Caco-2 (cell line): Measurements from ENCODE around the gene MRPL49. TPM values are rescaled to one million over a fixed set of nuclear protein-coding genes. Genes with fewer than 3 reads are reported as not detected.

Experiments
- BruUV-seq: library from RNA; stranded (reverse); fragments of 400-500 nt; replicated peaks from 2 replicates; lab custom pipeline; 2021; lab: Mats Ljungman, UMichigan
- CTCF ChIA-PET: fragments of 300-600 bp; sonication (Branson Sonifier 250); formaldehyde crosslinking; loops from one replicate; lab custom pipeline; 2022; ENCODE audit warnings: antibody characterized with exemption; lab: Charles Lee
- POLR2A ChIA-PET: fragments of 300-600 bp; sonication (Branson Sonifier 250); formaldehyde crosslinking; loops from one replicate; lab custom pipeline; 2022; ENCODE audit warnings: antibody characterized with exemption; lab: Charles Lee
- DNase-seq, 2 experiments: peaks; one replicate each; pipeline versions ENCODE4 v3.0.0 to v3.0.0-alpha.2; 2020 to 2022
- H3K27me3 ChIP-seq: replicated peaks from 2 replicates; pipeline ENCODE4 v1.6.0; 2011; ENCODE audit warnings: low read length; ENCODE audit not compliant: control insufficient read depth, insufficient read depth
- H3K36me3 ChIP-seq: 2 replicates; pipeline ENCODE4 v1.5.1; 2011; ENCODE audit warnings: low read length; ENCODE audit not compliant: control insufficient read depth, insufficient read depth
- H3K4me1 ChIP-seq: fragments of 250-450 bp; sonication (Bioruptor Pico); 2 replicates; pipeline ENCODE4 v1.5.1; 2020; ENCODE audit warnings: mild to moderate bottlenecking
- H3K4me3 ChIP-seq: 2 replicates; pipeline ENCODE4 v1.5.1; 2011; ENCODE audit warnings: low read depth, mild to moderate bottlenecking, control low read depth, low read length
- H3K9me3 ChIP-seq: fragments of 250-450 bp; sonication (Bioruptor Pico); 2 replicates; pipeline ENCODE4 v1.5.1; 2020; ENCODE audit warnings: mild to moderate bottlenecking, moderate library complexity
- H3K27ac Mint-ChIP-seq: one replicate; pipeline ENCODE4 v1.8.0; 2022; ENCODE audit warnings: mixed read lengths; ENCODE audit not compliant: unreplicated experiment
- H3K27me3 Mint-ChIP-seq: one replicate; pipeline ENCODE4 v1.8.0; 2022; ENCODE audit warnings: mixed read lengths; ENCODE audit not compliant: insufficient read depth, unreplicated experiment
- H3K36me3 Mint-ChIP-seq: one replicate; pipeline ENCODE4 v1.8.0; 2022; ENCODE audit warnings: mild to moderate bottlenecking, mixed read lengths; ENCODE audit not compliant: insufficient read depth, unreplicated experiment
- H3K4me1 Mint-ChIP-seq: one replicate; pipeline ENCODE4 v1.8.0; 2022; ENCODE audit warnings: low read depth, mixed read lengths; ENCODE audit not compliant: unreplicated experiment
- H3K4me3 Mint-ChIP-seq: one replicate; pipeline ENCODE4 v1.8.0; 2022; ENCODE audit warnings: mild to moderate bottlenecking, moderate library complexity, mixed read lengths; ENCODE audit not compliant: unreplicated experiment
- H3K9me3 Mint-ChIP-seq: one replicate; pipeline ENCODE4 v1.8.0; 2022; ENCODE audit warnings: mixed read lengths; ENCODE audit not compliant: unreplicated experiment
- intact Hi-C: fragments of 100-400 bp; cut with micrococcal nuclease; formaldehyde crosslinking; loops from one replicate; pipeline ENCODE4 v1.10.0; 2022; ENCODE audit not compliant: unreplicated experiment
- total RNA-seq: library from RNA; stranded (reverse); gene quantifications from 2 replicates; pipeline ENCODE4 v1.2.3, GENCODE V29; 2022
- TF ChIP-seq, protein P1 (sequence below), 2 experiments: fragments of 200-600 bp in 1 of 2; IDR thresholded peaks; 1 replicate in 1 of 2; 2 replicates in 1 of 2; pipeline versions ENCODE4 v1.5.1 to v1.8.0; 2011 to 2022; ENCODE audit warnings: antibody characterized with exemption in 1 of 2, control low read depth in 1 of 2, inconsistent platforms in 1 of 2, low read depth in 1 of 2, low read length in 1 of 2, mild to moderate bottlenecking in 1 of 2, moderate library complexity in 1 of 2; ENCODE audit not compliant: insufficient read depth in 1 of 2, severe bottlenecking in 1 of 2, unreplicated experiment in 1 of 2

Gene MRPL49
- total RNA-seq, 1 experiment from 2014 or later = 95.1 TPM

DNA sequence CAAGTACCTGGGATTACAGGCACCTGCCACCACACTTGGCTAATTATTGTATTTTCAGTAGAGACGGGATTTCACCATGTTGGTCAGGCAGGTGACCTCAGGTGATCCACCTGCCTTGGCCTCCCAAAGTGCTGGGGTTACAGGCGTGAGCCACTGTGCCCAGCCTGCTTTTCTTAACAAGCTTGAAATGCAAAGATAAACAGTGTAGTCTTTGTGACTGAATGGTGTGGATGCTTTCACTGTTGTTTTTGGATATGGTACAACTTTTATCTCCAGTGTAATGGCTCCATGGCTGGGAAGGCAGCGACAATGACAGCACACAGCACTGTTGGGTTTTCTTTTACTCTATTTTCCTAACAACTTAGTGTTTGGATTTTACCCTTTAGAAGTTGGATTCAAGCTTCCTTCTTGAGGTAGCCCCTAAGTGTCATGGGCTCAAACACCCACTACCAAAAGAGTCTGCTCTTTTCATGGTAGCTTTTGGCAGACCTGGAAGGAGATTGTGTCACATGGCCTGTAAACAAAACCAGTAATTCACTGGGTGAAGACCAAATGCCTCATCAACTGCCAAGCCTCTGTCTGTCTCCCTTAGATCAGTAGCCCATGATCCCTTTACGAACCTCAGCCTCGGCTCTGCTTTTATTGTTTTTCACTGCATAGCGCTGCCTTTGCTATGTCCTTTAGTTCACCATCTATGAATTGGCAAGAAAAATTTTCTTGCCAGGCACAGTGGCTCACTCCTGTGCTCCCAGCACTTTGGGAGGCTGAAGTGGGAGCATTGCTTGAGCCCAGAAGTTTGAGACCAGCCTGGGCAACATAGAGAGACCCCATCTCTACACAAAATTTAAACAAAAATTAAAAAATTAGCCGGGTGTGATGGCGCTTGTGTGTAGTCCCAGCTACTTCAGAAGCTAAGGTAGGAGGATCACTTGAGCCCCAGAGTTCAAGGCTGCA lies 19.7 kb upstream of the MRPL49 start:
- peaks cover 6% of the 10 kb centered on the region for H3K4me1 Mint-ChIP-seq
- Histone ChIP-seq H3K36me3 (peaks cover 2% of the 10 kb centered on the region; the same call in 1 of the 2 replicates), H3K4me1 (0 out of 2 replicates have a peak, but pooled peaks cover under 1% of the 10 kb centered on the region), H3K9me3 (no peaks in the 10 kb centered on the region), H3K27me3 (no peaks in the 10 kb centered on the region), H3K4me3 (no peak overlapping the region)
- DNase-seq = no peak
- H3K36me3 Mint-ChIP-seq = peaks cover 37% of the 10 kb centered on the region
- TF ChIP-seq, protein P1, sequence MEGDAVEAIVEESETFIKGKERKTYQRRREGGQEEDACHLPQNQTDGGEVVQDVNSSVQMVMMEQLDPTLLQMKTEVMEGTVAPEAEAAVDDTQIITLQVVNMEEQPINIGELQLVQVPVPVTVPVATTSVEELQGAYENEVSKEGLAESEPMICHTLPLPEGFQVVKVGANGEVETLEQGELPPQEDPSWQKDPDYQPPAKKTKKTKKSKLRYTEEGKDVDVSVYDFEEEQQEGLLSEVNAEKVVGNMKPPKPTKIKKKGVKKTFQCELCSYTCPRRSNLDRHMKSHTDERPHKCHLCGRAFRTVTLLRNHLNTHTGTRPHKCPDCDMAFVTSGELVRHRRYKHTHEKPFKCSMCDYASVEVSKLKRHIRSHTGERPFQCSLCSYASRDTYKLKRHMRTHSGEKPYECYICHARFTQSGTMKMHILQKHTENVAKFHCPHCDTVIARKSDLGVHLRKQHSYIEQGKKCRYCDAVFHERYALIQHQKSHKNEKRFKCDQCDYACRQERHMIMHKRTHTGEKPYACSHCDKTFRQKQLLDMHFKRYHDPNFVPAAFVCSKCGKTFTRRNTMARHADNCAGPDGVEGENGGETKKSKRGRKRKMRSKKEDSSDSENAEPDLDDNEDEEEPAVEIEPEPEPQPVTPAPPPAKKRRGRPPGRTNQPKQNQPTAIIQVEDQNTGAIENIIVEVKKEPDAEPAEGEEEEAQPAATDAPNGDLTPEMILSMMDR (IDR thresholded peaks at IDR 0.05; ENCODE audit: insufficient read depth in 1 of 2, low read depth in 1 of 2, low read length in 1 of 2, severe bottlenecking in 1 of 2, unreplicated experiment in 1 of 2) = no peak
- CTCF ChIA-PET = interaction anchor here (1.2 kb wide), 1 partner anchor 9 kb away, joined by 5 read pairs; the partner anchor contains the start of gene TM7SF2
- H3K27ac Mint-ChIP-seq = no peak overlapping the region
- POLR2A ChIA-PET = interaction anchor here (1.1 kb wide), 1 partner anchor 15 kb away, joined by 9 read pairs; the partner anchor contains the start of gene ZNHIT2
- BruUV-seq = no TSS peak
- intact Hi-C loops = no loop called here
- H3K4me3 Mint-ChIP-seq = no peak overlapping the region
- no peaks in the 10 kb centered on the region for H3K9me3 Mint-ChIP-seq
- H3K27me3 Mint-ChIP-seq = no peaks in the 10 kb centered on the region

DNA sequence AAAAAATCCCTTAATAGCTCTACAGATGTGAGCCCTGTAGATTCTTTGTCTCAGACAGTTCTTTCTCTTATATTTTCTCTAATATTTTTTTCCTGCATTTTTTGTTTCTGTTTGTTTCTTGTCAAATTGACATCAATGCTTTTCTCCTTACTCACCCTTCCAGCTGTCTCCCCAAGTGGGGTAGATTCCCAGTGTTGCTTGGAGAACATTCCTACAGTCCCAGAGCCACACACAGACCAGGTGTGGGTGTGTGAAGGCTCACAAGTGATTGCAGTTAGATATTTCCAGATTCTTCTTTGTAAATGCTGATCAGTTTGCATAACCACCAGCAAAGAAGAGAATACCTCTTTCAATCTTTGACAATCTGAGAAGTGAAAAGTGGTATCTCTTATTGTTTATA lies 18.6 kb upstream of the MRPL49 start:
- H3K9me3 Mint-ChIP-seq = no peaks in the 10 kb centered on the region
- intact Hi-C loops = no loop called here
- H3K4me3 Mint-ChIP-seq = no peak overlapping the region
- peaks cover 6% of the 10 kb centered on the region for H3K4me1 Mint-ChIP-seq
- H3K27ac Mint-ChIP-seq = no peak overlapping the region
- no peak for DNase-seq
- no peaks in the 10 kb centered on the region for H3K27me3 ChIP-seq
- H3K9me3 ChIP-seq = no peaks in the 10 kb centered on the region
- H3K36me3 Mint-ChIP-seq = peaks cover 37% of the 10 kb centered on the region
- BruUV-seq = no TSS peak
- peaks cover 2% of the 10 kb centered on the region; the same call in 1 of the 2 replicates for H3K36me3 ChIP-seq
- POLR2A ChIA-PET = no interaction called here
- TF ChIP-seq, protein P1 (IDR thresholded peaks at IDR 0.05; ENCODE audit: insufficient read depth in 1 of 2, low read depth in 1 of 2, low read length in 1 of 2, severe bottlenecking in 1 of 2, unreplicated experiment in 1 of 2) = no peak
- no peak overlapping the region for H3K4me3 ChIP-seq
- CTCF ChIA-PET = no interaction called here
- H3K27me3 Mint-ChIP-seq = no peaks in the 10 kb centered on the region
- H3K4me1 ChIP-seq = no peaks in the 10 kb centered on the region

DNA sequence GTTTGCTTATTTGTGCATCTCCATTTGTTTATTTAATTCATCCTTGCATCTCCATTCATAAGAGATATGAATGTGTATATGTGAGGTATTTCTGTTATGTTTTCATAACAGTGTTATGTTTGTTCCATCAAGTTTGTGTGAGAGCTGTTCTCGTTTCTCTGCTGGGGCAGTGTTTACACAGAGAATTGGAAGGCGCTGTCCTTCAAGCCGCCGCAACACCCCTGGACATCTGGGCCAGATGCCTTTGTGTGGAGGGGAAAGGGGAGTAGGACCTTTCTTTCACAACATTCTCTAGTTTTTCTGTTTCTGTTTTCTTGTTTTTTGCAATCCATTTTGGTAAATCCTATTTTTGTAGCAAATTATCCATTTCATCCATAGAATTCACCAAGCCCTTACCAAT lies 17.5 kb upstream of the MRPL49 start:
- H3K27me3 ChIP-seq = no peaks in the 10 kb centered on the region
- H3K36me3 ChIP-seq = no peaks in the 10 kb centered on the region; the same call in 1 of the 2 replicates
- ChIA-PET CTCF (no interaction called here), POLR2A (no interaction called here)
- Mint-ChIP-seq H3K4me1 (no peaks in the 10 kb centered on the region), H3K27me3 (no peaks in the 10 kb centered on the region), H3K9me3 (no peaks in the 10 kb centered on the region), H3K27ac (no peak overlapping the region), H3K36me3 (peaks cover 31% of the 10 kb centered on the region), H3K4me3 (no peak overlapping the region)
- BruUV-seq = no TSS peak
- intact Hi-C loops = no loop called here
- no peak for DNase-seq
- no peak overlapping the region for H3K4me3 ChIP-seq
- H3K4me1 ChIP-seq = no peaks in the 10 kb centered on the region
- H3K9me3 ChIP-seq = no peaks in the 10 kb centered on the region
- TF ChIP-seq, protein P1 (IDR thresholded peaks at IDR 0.05; ENCODE audit: insufficient read depth in 1 of 2, low read depth in 1 of 2, low read length in 1 of 2, severe bottlenecking in 1 of 2, unreplicated experiment in 1 of 2) = no peak
